Measurements from ENCODE around the gene CFAP74. TPM values are rescaled to one million over a fixed set of nuclear protein-coding genes. Genes with fewer than 3 reads are reported as not detected.

The CFAP74 gene
- total and polyA plus RNA-seq, 2 of the 4 experiments (the other 2 are of a cell fraction): not detected

DNA sequence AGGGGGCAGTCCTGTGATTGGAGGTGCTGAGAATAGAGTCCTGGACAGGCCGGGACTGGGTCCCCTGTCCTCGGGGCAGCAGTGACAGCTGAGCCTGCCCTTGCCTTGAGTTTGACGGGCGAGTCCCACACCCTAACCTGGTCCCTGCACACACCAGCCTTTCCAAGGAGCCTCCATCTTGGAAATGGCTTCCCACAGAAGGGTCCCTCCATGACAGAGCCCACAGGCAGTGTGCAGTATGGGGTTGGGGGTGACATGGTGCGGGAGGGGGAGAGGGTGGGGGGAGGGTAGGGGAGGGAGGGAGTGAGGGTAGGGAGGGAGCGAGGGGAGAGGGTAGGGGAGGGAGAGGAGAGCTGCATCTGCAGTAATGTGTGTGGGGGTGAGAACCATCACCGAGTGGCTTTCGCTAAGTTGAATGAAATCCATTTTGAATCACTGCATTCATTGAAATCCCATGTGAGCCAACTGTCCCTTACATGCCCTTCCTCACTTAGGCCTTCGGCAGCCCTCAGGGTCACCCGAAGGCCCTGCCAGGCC is 74.4 kb downstream of the CFAP74 start:
- ChIA-PET CTCF (no interaction called here), POLR2A (ENCODE audit: unreplicated experiment) (no interaction called here)
- Histone ChIP-seq H3K56ac (ENCODE audit: extremely low read depth, insufficient read depth, low read length) (no peak overlapping the region), H2AK9ac (replicated peaks; ENCODE audit: low read depth, low read length, poor library complexity) (no peak overlapping the region), H3K4me2 (ENCODE audit: low read depth, low read length) (no peak overlapping the region), H4K20me1 (ENCODE audit: insufficient read depth, low read length) (no peaks in the 10 kb centered on the region), H2BK5ac (ENCODE audit: low read depth, low read length, poor library complexity, severe bottlenecking) (no peak overlapping the region), H3K27ac (ENCODE audit: insufficient read depth, low read length) (no peak overlapping the region), H3K4me1 (ENCODE audit: control insufficient read depth, insufficient read depth, low read length) (no peaks in the 10 kb centered on the region), H3K4ac (ENCODE audit: low read depth, low read length) (no peak overlapping the region), H4K8ac (ENCODE audit: low read depth in 2 of 2, low read length in 2 of 2) (no peak overlapping the region), H4K5ac (ENCODE audit: low read depth, low read length) (no peak overlapping the region), H4K91ac (ENCODE audit: insufficient read depth, low read depth, low read length) (no peak overlapping the region), H2BK20ac (ENCODE audit: low read depth, low read length) (no peak overlapping the region), H3K4me3 (ENCODE audit: insufficient read depth, low read depth, low read length) (no peak overlapping the region), H2AFZ (replicated peaks; ENCODE audit: low read length, poor library complexity) (no peak overlapping the region), H3K27me3 (ENCODE audit: control insufficient read depth, insufficient read depth, low read length) (peaks cover 5% of the 10 kb centered on the region; the same call in 1 of the 2 replicates), H3K14ac (replicated peaks; ENCODE audit: low read depth, low read length) (no peak overlapping the region), H3K23ac (ENCODE audit: low read depth, low read length) (no peak overlapping the region), H3K9ac (ENCODE audit: low read depth, low read length) (no peak overlapping the region), H3K9me1 (ENCODE audit: insufficient read depth, low read length) (no peaks in the 10 kb centered on the region), H3K18ac (ENCODE audit: low read depth, low read length) (no peak overlapping the region), H2AK5ac (ENCODE audit: low read depth, low read length) (no peak overlapping the region), H3K36me3 (ENCODE audit: control insufficient read depth, insufficient read depth, low read length) (no peaks in the 10 kb centered on the region), H3K9me3 (ENCODE audit: control insufficient read depth, insufficient read depth, low read length) (no peaks in the 10 kb centered on the region), H2BK15ac (ENCODE audit: low read depth, low read length) (no peak overlapping the region), H3K79me1 (ENCODE audit: low read depth in 1 of 2, low read length in 2 of 2) (no peaks in the 10 kb centered on the region), H2BK120ac (ENCODE audit: low read depth, low read length) (no peak overlapping the region)
- WGBS, 2 experiments (ENCODE audit: extremely low coverage in 2 of 2, insufficient read length in 1 of 2): no CpG with 5 or more reads among the region's 10 CpGs
- DNase-seq (no peak), ATAC-seq (ENCODE audit: low read depth) (no peak)
- TF ChIP-seq CEBPB (IDR thresholded peaks at IDR 0.05; ENCODE audit: low read depth, low read length): no peak
- no peak for TF ChIP-seq CHD1 (IDR thresholded peaks at IDR 0.05; ENCODE audit: low read depth, low read length)
- TF ChIP-seq SMC3 (IDR thresholded peaks at IDR 0.05; ENCODE audit: low read depth, low read length): no peak
- no peak for TF ChIP-seq RFX5 (IDR thresholded peaks at IDR 0.05; ENCODE audit: low read depth, low read length)
- no peak for TF ChIP-seq NFE2L2 (IDR thresholded peaks at IDR 0.05; ENCODE audit: low read depth, low read length)
- intact Hi-C loops (cut with micrococcal nuclease) (no loop called here), in situ Hi-C loops (cut with MboI; ENCODE audit: low sequenced_read_pairs) (no loop called here), dilution Hi-C loops (cut with HindIII; ENCODE audit: low sequenced_read_pairs, unreplicated experiment) (no loop called here)
- no TSS peak for BruUV-seq (replicated peaks)
